HepG2 (cell line): ENCODE results near the gene FAM20A. TPM values are rescaled to one million over a fixed set of nuclear protein-coding genes. Genes with fewer than 3 reads are reported as not detected.

Source experiments
- ATAC-seq: fragments of 200-7000 bp; cut with Tn5 transposase; 3 replicates; pipeline ENCODE4 v1.9.1; 2020; ENCODE audit warnings: mild to moderate bottlenecking, moderate library complexity
- BruUV-seq: library from RNA; stranded (reverse); fragments of 400-500 nt; replicated peaks from 2 replicates; lab custom pipeline; 2021; lab: Mats Ljungman, UMichigan
- CTCF ChIA-PET: fragments of 300-600 bp; formaldehyde crosslinking; extraction: SDS; loops from one replicate; lab custom pipeline; 2021; ENCODE audit warnings: low total read pairs, inconsistent platforms, low intra/inter-chr PET ratio; lab: Yijun Ruan, JAX
- POLR2A ChIA-PET: fragments of 350-600 bp; sonication (Branson Sonifier 250); formaldehyde crosslinking; loops from one replicate; lab custom pipeline; 2020; ENCODE audit warnings: antibody characterized with exemption, inconsistent platforms; lab: Yijun Ruan, JAX
- DNase-seq: peaks from one replicate; pipeline ENCODE4 v3.0.0-alpha.2; 2015; ENCODE audit warnings: low spot score
- FAIRE-seq: peaks from 3 replicates; lab custom pipeline; 2011; peaks lifted over from hg19 to GRCh38; lab: Jason Lieb, UNC
- H2AFZ ChIP-seq: one replicate; pipeline ENCODE4 v1.6.1; 2011; ENCODE audit warnings: low read length, inconsistent platforms
- H3K27ac ChIP-seq: fragments of 300-600 bp; 3 replicates; pipeline ENCODE4 v1.8.0; 2011; ENCODE audit warnings: mixed run types, mild to moderate bottlenecking, mixed read lengths, low read length, inconsistent platforms; ENCODE audit not compliant: insufficient read depth; ENCODE audit errors: extremely low read length
- H3K27me3 ChIP-seq, 2 experiments: fragments of 200-600 bp in 1 of 2; 2 replicates in 1 of 2; 3 replicates in 1 of 2; pipeline versions ENCODE4 v1.6.0 to v1.8.0; 2011; ENCODE audit warnings: low read length in 2 of 2, mild to moderate bottlenecking in 2 of 2, moderate library complexity in 2 of 2, inconsistent platforms in 1 of 2; ENCODE audit not compliant: insufficient read depth in 2 of 2, control insufficient read depth in 1 of 2
- H3K36me3 ChIP-seq, 2 experiments: fragments of 200-600 bp in 1 of 2; replicated peaks in 1 of 2; 2 replicates in 1 of 2; 3 replicates in 1 of 2; pipeline versions ENCODE4 v1.5.1 to v1.8.0; 2011; ENCODE audit warnings: low read length in 2 of 2, inconsistent platforms in 1 of 2; ENCODE audit not compliant: insufficient read depth in 2 of 2, control insufficient read depth in 1 of 2
- H3K4me1 ChIP-seq: 2 replicates; pipeline ENCODE4 v1.5.1; 2012; ENCODE audit warnings: low read length, inconsistent platforms; ENCODE audit not compliant: insufficient read depth
- H3K4me2 ChIP-seq: 2 replicates; pipeline ENCODE4 v1.6.0; 2011; ENCODE audit warnings: low read depth, low read length, inconsistent platforms
- H3K4me3 ChIP-seq, 3 experiments: fragments of 200-600 bp in 1 of 3; sonication (generic), shearing (Covaris generic) in 1 of 3; replicated peaks in 1 of 3; 2 replicates each; pipeline ENCODE4 v1.5.1; 2011 to 2016; ENCODE audit warnings: low read length in 3 of 3, inconsistent platforms in 2 of 3, low read depth in 2 of 3, mild to moderate bottlenecking in 2 of 3, control low read depth in 1 of 3, mixed read lengths in 1 of 3; ENCODE audit not compliant: insufficient read depth in 1 of 3
- H3K79me2 ChIP-seq: one replicate; pipeline ENCODE4 v1.6.1; 2011; ENCODE audit warnings: low read length, inconsistent platforms; ENCODE audit not compliant: insufficient read depth
- H3K9ac ChIP-seq: 2 replicates; pipeline ENCODE4 v1.6.0; 2011; ENCODE audit warnings: mild to moderate bottlenecking, low read depth, low read length, inconsistent platforms; ENCODE audit not compliant: insufficient read depth
- H3K9me3 ChIP-seq: 2 replicates; pipeline ENCODE4 v1.5.1; 2012; ENCODE audit warnings: mild to moderate bottlenecking, low read length
- H4K20me1 ChIP-seq: 2 replicates; pipeline ENCODE4 v1.6.0; 2011; ENCODE audit warnings: inconsistent platforms, mild to moderate bottlenecking, low read length, moderate library complexity; ENCODE audit not compliant: insufficient read depth
- CCDC6 ChIP-seq: sonication (generic); formaldehyde crosslinking; IDR thresholded peaks from 2 replicates; pipeline ENCODE4 v1.8.1; 2022; ENCODE audit warnings: mild to moderate bottlenecking, missing genetic modification reagents, moderate library complexity
- CEBPB ChIP-seq: IDR thresholded peaks from 2 replicates; pipeline ENCODE4 v1.6.1; 2011; ENCODE audit warnings: low read depth, low read length, improper control_type of control experiment, borderline replicate concordance
- DNMT3B ChIP-seq: conservative IDR thresholded peaks from 2 replicates; pipeline ENCODE4 v1.6.1; 2016; ENCODE audit warnings: missing biosample characterization, control low read depth
- MAFF ChIP-seq: IDR thresholded peaks from 2 replicates; pipeline ENCODE4 v1.6.1; 2011; ENCODE audit warnings: low read depth, low read length, improper control_type of control experiment
- MAFK ChIP-seq, 2 experiments: IDR thresholded peaks in 1 of 2; conservative IDR thresholded peaks in 1 of 2; 2 replicates each; pipeline ENCODE4 v1.6.1; 2011; ENCODE audit warnings: improper control_type of control experiment in 2 of 2, low read length in 2 of 2
- MTF2 ChIP-seq: sonication (generic); formaldehyde crosslinking; IDR thresholded peaks from 2 replicates; pipeline ENCODE4 v1.5.0; 2020; ENCODE audit warnings: missing genetic modification reagents, borderline replicate concordance
- SMAD3 ChIP-seq: sonication (generic); formaldehyde crosslinking; IDR thresholded peaks from 2 replicates; pipeline ENCODE4 v1.4.0; 2020; ENCODE audit warnings: missing genetic modification reagents
- SP5 ChIP-seq: IDR thresholded peaks from 2 replicates; pipeline ENCODE4 v1.6.1; 2016; ENCODE audit warnings: low read depth, borderline replicate concordance
- ZBTB7B ChIP-seq: sonication (generic); formaldehyde crosslinking; IDR thresholded peaks from 2 replicates; pipeline ENCODE4 v1.4.0; 2020; ENCODE audit warnings: missing genetic modification reagents
- ZNF382 ChIP-seq: sonication (generic); formaldehyde crosslinking; IDR thresholded peaks from 2 replicates; pipeline ENCODE4 v1.5.0; 2020; ENCODE audit warnings: missing genetic modification reagents, mild to moderate bottlenecking, borderline replicate concordance
- ZNF660 ChIP-seq: sonication (generic); formaldehyde crosslinking; IDR thresholded peaks from 2 replicates; pipeline ENCODE4 v1.5.1; 2020; ENCODE audit warnings: mild to moderate bottlenecking, low read depth, missing genetic modification reagents, borderline replicate concordance
- WGBS: methylation state at CpG from one replicate; pipeline ENCODE4 v1.1.6; 2017; ENCODE audit warnings: low lambda C conversion rate; 5-methylcytosine and 5-hydroxymethylcytosine counted together
- in situ Hi-C: cut with HindIII; loops from 2 replicates; pipeline ENCODE4 v1.10.0; 2017; ENCODE audit warnings: low pct_unique_long_range_greater_than_20kb; ENCODE audit not compliant: extremely low pct_ligation_motif_present
- intact Hi-C: fragments of 100-400 bp; cut with micrococcal nuclease; formaldehyde crosslinking; loops from one replicate; pipeline ENCODE4 v1.10.0; 2022; ENCODE audit not compliant: unreplicated experiment
- polyA plus RNA-seq, 8 experiments: library from polyadenylated mRNA; depleted of rRNA in 3 of 8; stranded (reverse) in 7 of 8; unstranded in 1 of 8; fragments of >200 nt; fragmentation: Illumina TruSeq in 4 of 8; extraction: Trizol in 4 of 8; gene quantifications; 2 replicates each; pipeline versions ENCODE4 v1.2.1 to v1.2.3, GENCODE V29; 2011 to 2016; ENCODE audit warnings: low read depth in 4 of 8, missing spikeins in 1 of 8, mixed read lengths in 1 of 8; ENCODE audit not compliant: insufficient read depth in 1 of 8
- total RNA-seq, 5 experiments: library from RNA; depleted of rRNA; stranded (reverse); fragments of >200 nt; fragmentation: Illumina TruSeq; extraction: Trizol; gene quantifications; 2 replicates each; pipeline ENCODE4 v1.2.3, GENCODE V29; 2016; ENCODE audit warnings: low read depth in 1 of 5

Gene FAM20A
- total and polyA plus RNA-seq, 2 of the 13 experiments (the other 11 are each of a cell fraction or from before 2014, with no cell fraction given), result 9.3 to 20.7 TPM

GRCh38 chr17:68572138-68572842 is 28.9 kb downstream of the FAM20A start:
- no TSS peak for BruUV-seq
- DNase-seq, result no peak
- peak; percentile 49 for FAIRE-seq
- POLR2A ChIA-PET, result no interaction called here
- in situ Hi-C loops, result loop anchor here (10.0 kb wide), 1 partner anchor 63 kb away; no protein-coding TSS in a partner anchor
- CTCF ChIA-PET, result no interaction called here
- no peaks in the 10 kb centered on the region for H3K27me3 ChIP-seq
- no peaks in the 10 kb centered on the region for H4K20me1 ChIP-seq
- H3K4me2 ChIP-seq, result no peak overlapping the region
- 95% methylated on average over 6 of the region's 6 CpGs for WGBS
- H2AFZ ChIP-seq, result no peak overlapping the region
- no peak overlapping the region for H3K4me3 ChIP-seq
- H3K9ac ChIP-seq, result no peak overlapping the region
- H3K27ac ChIP-seq, result no peak overlapping the region
- no peak for ATAC-seq
- intact Hi-C loops, result no loop called here
- no peaks in the 10 kb centered on the region for H3K79me2 ChIP-seq
- peaks cover 6% of the 10 kb centered on the region for H3K4me1 ChIP-seq
- H3K36me3 ChIP-seq, result no peaks in the 10 kb centered on the region; a peak in 1 of 5 replicates
- peak; percentile 78 for TF ChIP-seq MAFF
- no peak for TF ChIP-seq ZNF660 (CRISPR knock-in tag)
- no peak for TF ChIP-seq ZNF382 (CRISPR knock-in tag)
- TF ChIP-seq MAFK (conservative IDR thresholded peaks at IDR 0.05 in 1 of 2, IDR thresholded peaks at IDR 0.05 in 1 of 2; ENCODE audit: low read length in 2 of 2), result peak; percentile 79 to 88
- TF ChIP-seq MTF2, result no peak
- TF ChIP-seq SP5, result no peak
- no peak for TF ChIP-seq DNMT3B (CRISPR knock-in tag)
- no peak for TF ChIP-seq ZBTB7B
- TF ChIP-seq CEBPB, result peak; percentile 58; the same call in 1 of the 2 replicates
- no peak for TF ChIP-seq SMAD3 (CRISPR knock-in tag)
- TF ChIP-seq CCDC6, result no peak
- no peaks in the 10 kb centered on the region for H3K9me3 ChIP-seq
